Stimulated activated CD8-positive, alpha-beta memory T cell treated with anti-CD3 and anti-CD28 coated beads, Interleukin-7, amount 100 ng/mL, for 4 hours (primary cell): ENCODE results near the gene FRS2.
A peak's percentile ranks its signal among the peaks of the same experiment; 100 is the strongest.
"Not testable (repeated sequence)": the region's sequence is repeated elsewhere in the genome, so short reads cannot be mapped to it uniquely, and the experiment has no call there.

Experiments used
- DNase-seq, 2 donors: peaks; one replicate each; pipeline ENCODE4 v3.0.0-alpha.2; 2020; ENCODE audit warnings: low read depth in 2 of 2

The FRS2 gene

DNA sequence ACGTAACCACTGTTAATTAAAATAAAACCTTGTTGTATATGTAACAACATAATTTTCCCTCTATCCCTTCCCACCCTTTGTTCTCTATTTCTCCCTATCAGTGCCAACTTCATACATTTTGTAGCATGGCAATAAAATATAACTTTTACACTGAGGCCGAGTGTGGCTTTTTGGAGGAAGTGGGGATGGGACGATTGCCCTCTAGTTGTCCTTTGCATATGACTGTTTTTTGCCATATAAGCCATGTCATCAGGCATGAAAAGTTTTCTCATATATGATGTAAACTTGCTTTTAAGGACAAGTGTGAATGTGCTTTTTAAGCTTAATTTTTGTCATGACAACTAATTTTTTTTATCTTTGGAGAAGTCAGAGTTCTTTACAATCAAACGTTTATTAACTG, 108.8 kb downstream of the FRS2 start:
- DNase-seq = no peak

DNA sequence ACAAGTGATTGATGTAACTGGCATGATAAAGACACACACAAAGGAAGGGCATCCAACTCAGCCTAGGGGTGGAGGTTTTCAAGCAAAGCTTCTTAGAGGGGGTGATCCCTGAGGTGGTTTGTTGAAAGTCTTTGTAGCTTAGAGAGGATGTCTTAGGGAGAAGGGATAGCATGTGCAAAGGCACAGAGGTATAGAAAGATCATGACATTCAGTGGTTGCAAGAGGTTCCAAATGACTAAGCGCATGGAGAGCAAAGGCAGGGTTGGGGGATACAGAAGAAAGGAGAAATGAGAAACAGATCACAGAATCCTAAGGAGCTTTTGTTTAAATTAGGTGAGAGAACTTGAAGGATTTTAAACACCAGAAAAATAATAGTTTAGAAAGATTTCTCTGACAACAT, 109.9 kb downstream of the FRS2 start:
- no peak for DNase-seq

DNA sequence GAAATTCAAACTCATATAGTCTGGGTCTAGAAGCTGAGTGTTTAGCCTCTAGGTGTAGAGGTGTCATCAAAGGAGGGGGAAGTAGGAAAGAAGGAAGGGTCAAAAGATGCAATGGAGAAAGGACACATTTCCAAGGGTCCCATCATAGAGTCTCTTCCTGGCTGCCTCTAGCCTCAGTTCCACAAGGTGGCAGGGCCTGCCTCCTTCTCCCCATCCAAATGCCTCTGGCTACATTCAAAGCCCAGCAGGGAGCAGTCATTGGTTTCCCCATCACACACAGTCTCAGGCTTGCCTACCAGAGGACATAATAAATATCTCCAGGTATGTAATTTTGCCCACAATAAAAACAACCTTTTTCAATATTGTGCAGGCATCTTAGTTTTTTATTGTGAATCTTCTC, 113.0 kb downstream of the FRS2 start:
- DNase-seq = no peak

DNA sequence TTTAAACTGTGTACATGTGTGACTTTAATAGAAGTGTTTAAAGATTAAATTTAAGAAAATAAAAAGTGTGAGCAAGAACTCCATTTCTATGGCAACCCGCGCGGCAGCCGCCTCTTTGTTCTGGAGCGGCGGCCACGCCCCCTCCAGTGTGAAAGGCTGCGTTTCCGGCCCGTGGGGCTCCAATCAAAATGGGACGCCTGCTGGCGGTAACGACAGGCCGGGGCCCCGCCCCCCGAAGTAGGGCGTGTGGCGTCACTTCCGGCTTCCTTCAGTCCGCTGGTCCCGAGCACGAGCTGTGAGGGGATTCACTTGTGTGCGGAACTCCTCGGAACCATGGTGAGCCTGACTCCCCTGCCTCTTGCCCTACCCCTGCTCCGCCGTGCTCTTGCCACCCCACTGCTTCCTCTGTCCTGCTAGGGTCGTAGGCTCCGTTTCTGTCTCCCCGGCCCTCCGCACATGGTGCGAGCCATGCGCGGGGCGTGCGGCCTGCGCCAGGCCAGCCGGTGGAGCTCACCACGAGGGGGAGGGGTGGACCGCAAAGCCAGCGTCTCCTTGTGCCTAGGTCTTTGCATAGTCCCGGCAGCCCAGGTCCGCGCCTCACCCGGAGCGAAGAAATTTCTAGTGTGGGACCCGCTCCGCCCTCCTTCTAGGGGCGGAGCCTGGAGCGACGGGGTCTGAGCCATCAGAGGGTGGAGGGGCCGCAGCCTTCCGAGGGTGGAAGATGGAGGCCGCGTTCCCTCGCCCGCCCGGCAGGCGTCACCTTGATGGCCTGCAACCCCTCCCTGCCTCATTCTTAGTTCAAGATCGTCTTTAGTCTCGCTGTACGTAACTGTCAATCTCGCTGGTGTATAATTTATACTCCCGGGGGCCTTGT, 115.2 kb downstream of the FRS2 start, which contains the start of gene CCT2:
Gene CCT2, plus strand, starts transcription at position 271 of the 874 bp plus-strand sequence. Its CDS starts 63 bp downstream, at position 334.
- DNase-seq = peak; percentile 95 to 98

DNA sequence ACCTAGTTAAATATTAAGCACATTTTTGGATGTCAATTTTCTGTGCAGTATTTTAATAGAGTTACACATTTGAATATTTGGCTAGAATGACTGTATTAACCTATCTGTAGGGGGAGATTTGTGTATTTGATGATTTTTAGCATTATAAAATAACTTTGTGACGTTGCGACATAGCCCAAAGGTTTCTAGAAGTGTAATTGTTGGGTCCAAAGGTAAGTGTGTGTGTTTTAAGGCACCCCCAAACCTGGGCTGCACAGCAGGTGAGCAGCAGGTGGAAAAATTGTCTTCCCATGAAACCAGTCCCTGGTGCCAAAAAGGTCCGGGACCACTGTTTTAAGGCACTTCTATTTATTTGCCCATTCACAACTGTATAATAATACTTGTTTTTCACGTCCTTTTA, 118.3 kb downstream of the FRS2 start:
- DNase-seq = no peak

DNA sequence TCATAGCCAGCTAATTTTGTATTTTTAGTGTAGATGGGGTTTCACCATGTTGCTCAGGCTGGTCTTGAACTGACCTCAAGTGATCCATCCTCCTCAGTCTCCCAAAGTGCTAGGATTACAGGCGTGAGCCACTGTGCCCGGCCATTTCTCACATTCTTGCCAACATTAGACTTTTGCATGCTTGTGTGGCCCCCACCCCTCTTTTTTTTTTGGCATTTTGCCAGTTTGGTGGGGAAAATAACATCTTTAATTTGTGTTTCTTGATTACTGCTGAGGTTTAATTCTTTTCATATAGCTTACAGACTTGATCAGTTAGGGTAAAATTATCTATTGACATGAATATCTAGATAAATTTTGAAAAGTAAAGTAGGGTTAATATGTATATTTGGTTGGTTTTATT, 118.9 kb downstream of the FRS2 start:
- no peak for DNase-seq

DNA sequence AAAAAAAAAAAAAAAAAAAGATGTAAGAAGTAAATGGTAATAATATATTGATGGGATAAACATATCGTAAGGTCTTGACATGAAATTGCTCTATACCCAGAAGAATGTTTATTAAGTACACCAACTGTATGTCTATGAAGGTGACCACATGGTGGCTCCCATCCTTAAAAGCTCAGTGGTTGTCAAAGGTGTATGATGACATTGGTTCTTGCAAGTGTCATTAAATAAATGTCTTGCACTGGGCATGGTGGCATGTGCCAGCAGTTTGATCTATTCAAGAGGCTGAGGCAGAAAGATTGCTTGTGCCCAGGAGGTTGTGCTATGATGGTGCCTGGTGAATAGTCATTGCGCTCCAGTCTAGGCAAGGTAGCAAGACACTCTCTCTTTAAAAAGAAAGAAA, 125.5 kb downstream of the FRS2 start:
- no peak for DNase-seq

DNA sequence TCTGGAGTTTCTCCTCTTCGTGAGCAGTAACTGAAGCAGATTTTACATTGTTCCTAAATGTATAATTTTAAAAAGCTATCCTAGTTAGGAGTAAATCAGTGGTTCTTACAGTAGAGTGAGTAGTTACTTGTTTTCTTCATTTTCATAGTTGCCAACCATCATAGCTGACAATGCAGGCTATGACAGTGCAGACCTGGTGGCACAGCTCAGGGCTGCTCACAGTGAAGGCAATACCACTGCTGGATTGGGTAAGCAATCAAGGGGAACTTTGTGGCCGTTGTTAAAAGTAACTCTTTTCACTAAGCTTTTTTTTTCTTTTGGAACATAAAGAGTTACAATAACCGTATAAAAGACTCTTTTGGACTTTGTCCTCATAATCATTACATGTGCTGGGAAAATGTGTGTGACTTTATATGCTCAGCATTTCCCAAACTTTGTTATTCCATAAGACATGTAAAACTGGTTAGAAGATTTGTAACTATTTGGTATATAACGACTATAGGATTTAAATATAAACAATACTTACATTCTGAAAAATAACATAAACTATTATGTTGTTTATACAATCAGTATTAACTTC, 128.1 kb downstream of the FRS2 start:
- DNase-seq = no peak

DNA sequence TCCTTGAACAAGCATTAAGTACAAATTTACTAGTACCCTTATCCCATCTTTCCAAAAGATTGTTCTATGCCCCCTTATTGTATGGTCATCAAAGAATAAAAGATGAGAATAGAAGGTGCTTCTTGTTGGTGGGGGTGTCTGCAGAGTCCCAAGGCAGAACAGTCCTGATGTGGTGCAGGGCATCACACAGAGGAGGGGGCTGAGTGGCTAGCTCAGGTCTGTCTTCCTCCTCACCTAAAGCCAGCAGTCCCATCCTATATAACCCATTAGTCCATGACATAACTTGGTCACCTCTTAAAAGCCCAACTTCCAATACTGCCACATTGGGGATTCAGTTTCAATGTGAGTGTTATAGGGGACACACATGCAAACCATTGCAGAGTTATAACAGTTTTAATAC, 130.6 kb downstream of the FRS2 start:
- DNase-seq = no peak

DNA sequence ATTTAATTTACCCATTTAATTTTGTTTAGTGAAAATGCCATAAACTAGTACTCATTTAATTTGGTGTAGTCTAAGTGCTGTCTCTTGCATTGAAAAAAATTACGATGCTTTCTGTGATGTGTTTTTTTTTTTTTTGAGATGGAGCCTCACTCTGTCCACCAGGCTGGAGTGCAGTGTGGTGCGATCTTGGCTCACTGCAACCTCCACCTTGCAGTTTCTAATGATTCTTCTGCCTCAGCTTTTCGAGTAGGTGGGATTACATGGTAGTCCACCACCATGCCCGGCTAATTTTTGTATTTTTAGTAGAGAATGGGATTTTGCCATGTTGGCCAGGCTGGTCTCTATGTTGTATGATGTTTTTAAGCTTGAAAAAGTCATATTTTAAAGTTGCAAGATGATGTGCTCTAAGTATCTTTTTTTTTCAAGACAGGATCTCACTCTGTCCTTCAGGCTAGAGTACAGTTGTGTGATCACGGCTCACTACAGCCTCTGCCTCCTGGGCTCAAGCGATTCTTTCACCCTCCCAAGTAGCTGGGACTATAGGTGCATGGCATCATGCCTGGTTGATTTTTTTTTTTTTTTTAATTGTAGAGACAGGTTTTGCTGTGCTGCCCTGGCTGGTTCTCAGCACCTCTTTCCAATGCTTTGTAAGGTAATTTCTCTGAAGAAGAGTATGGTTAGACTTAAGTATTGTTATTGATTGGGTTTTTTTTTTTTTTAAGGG, 131.9 kb downstream of the FRS2 start:
- DNase-seq = no peak

DNA sequence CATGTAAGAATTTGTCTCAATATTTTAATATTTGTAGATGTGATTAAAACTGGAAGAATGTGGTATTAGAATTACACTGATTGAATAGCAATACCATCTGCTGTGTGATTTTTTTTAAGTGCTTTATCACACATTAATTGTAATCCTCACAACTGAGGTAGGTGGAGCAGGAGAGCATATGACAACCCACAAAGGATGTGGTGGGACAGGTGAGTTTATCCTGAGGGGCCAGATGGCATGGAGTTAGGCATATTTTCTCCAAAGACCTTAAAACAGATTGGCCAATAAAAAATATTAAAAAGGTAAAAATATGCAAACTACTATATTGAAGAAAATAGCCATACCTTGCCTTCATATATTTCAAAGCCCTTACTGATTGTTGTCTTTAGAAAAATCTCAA, 132.8 kb downstream of the FRS2 start:
- no peak for DNase-seq

DNA sequence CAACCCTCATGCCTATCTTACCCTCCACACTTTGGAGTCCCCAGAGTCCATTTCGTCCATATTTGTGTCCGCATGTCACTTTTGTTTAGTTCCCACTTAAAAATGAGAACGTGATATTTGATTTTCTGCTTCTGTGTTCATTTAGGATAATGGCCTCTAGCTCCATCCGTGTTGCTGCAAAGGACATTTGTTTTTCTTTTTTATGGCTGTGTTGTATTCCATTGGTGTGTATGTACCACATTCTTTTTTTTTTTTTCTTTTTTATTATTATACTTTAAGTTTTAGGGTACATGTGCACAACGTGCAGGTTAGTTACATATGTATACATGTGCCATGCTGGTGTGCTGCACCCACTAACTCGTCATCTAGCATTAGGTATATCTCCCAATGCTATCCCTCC, 133.4 kb downstream of the FRS2 start:
- not testable (repeated sequence) for DNase-seq

DNA sequence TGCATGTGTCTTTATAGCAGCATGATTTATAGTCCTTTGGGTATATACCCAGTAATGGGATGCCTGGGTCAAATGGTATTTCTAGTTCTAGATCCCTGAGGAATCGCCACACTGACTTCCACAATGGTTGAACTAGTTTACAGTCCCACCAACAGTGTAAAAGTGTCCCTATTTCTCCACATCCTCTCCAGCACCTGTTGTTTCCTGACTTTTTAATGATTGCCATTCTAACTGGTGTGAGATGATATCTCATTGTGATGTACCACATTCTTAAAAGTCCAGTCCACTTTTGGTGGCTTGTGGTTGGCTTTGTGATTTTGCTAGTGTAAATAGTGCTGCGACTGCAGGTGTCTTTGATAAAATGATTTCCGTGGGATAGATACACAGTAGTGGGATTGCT, 134.1 kb downstream of the FRS2 start:
- not testable (repeated sequence) for DNase-seq

DNA sequence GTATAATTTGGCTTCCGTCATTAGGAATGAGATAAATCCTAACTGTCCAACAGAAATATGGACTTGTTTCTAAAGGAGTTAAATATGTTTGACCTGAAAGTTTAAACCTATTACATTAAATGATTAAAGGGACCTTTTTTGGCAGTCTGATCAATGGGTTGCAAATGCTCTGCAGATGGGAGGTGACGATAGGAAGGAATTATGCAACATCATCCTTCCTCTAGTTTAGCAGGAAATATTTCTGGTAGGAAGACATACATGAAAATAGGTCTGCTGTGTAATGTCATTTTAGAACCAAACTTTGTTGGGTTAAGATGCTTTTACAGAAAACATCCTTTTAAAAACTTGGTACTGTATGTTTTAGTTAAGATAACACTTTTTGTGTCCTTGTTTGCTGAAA, 137.9 kb downstream of the FRS2 start:
- no peak for DNase-seq

DNA sequence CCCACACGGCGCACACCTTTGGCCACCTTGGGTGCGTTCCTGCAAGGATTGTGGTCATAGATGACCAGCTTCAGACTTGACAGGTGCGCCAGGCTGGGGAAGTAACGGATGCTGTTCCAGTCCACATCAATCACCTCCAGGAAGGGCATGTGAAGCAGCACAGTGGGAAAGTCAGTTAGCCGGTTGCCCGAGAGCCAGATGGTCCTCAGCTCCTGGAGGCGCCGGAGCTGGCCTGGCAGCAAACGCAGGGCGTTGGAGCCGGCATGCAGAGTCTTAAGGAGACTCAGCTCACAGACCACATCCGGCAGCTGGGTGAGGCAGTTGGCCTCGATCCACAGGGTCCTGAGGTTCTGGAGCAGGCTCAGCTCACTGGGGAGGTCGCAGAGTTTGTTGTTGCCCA, 139.9 kb downstream of the FRS2 start:
- no peak for DNase-seq

DNA sequence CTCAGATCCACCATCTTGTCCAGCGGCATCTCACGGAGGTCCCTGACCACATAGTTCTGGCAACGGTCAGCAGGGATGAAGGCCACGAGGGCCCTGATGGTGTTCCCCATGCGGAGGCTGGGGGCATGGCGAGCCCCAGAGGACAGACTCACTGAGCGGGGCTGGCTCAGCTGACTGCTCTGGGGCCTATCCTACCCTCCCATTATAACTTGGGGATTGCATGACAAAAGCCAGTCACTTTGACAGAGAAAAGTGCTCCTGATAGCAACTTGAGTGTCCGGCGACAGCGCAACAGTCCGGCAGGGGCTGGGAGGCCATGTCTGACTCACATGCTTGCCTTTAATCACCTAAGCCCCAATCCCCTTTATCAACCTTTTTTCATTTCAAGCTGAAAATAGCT, 140.5 kb downstream of the FRS2 start, which contains the start of gene LRRC10:
Gene LRRC10, minus strand, starts transcription at position 179 of the 400 bp plus-strand sequence. Its CDS starts 69 bp downstream, at position 110.
- DNase-seq = no peak

DNA sequence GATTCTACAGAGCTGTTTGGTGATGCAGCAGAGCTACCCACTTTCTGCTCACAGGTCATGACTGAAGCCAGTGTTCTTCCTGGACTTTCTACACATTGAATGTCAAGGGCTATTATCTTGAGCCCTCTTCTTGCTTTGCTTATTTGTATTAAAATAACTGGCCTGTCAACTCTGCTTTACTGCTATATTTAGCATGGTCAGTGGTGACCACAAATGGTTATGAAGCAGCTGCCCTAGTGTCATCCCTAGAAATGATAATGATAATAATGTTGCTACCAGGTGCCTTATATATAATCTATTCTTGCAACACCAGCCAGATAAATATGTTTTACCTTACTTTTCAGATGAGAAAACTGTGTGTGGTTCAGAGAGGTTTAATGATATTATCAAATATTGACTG, 143.2 kb downstream of the FRS2 start:
- DNase-seq = no peak

DNA sequence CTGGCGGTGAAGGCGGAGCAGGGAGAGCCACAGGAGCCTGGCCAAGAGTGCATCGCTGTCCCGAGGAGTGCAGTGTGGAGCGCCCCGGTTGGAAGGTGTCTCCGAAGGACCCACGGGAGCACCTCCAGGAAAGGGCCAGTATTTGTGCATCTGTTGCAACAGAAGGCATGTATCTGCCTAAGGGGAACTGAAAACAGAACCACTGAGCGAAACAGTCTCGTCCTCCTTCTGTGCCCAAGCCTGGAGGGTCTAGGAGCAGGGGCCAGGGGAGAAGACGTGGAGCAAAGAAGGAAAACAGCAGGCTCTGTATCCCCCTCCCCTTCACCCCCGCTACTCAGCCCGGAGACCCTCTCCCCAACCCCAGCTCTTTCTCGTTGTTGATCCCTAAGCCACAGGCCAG, 145.8 kb downstream of the FRS2 start:
- DNase-seq = no peak

DNA sequence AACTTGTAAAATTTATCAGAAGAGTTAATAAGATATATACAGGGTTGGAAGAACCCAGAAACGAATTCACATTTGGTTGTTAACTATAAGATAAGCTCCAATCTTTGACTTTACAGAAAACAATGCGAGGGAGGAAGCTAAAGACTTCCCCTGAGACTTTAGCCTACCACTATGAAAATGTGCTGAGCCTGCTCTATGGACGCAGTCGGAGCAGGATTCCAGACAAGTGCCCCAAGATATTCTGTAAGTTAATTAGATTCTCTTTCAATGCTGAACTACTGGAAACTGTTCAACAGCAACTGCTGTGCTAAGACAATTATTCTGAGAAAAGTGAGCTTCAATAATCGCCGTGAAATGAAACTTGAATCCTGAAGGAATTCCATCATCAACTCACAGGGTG, 148.9 kb downstream of the FRS2 start:
- DNase-seq = no peak

DNA sequence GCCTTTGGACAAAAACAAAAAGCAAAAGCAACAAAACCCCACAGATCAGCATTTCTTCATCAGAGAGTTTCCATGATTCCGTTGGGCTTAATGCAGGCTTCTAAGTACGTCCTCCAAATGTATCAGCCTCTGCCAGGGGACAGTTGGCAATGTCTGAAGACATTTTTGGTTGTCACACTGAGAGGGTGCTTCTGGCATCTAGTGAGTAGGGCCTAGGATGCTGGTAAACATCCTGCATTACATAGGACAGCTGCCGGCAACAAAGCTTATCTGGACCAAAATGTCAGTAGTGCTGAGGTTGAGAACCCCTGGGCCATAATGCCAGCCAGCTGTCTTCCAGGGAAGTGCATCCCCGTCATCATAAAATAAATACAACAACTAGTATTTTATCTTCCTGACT, 149.9 kb downstream of the FRS2 start:
- DNase-seq = no peak

DNA sequence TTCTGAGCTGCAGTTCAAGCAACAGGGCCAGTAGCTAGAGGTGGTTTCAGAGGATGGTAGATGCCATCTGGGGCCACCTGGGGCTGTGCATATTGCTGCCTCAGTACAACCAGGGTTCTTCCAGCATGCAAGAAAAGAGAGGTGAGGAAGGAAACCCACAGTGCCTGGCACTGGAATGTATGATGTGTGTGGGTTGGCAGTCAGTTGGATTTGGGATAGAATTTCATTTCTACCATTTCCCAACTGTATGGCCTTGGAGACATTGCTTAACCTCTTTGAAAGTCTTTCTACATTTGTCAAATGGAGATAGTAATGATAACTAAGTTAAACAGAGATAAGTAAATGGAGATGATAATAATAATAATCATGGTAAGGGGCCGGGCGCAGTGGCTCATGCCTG, 150.7 kb downstream of the FRS2 start:
- DNase-seq = no peak

DNA sequence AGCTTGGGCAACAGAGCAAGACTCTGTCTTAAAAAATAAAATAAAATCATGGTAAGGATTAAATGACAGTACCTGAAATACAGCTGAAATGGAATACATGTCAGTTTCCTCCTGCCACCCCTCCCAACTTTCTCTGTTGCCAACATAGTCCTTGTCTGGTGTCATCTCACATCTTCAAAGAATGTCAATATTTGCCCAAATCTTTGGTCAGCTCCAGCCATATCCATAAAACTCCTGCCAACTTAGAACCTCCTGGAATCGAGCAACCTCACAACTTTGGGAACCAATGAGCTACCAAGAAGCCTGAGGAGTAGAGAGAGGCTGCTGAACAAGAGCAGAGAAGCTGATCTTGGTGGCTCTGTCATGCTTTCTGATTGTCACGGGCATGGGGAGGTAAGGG, 151.4 kb downstream of the FRS2 start:
- DNase-seq = no peak

DNA sequence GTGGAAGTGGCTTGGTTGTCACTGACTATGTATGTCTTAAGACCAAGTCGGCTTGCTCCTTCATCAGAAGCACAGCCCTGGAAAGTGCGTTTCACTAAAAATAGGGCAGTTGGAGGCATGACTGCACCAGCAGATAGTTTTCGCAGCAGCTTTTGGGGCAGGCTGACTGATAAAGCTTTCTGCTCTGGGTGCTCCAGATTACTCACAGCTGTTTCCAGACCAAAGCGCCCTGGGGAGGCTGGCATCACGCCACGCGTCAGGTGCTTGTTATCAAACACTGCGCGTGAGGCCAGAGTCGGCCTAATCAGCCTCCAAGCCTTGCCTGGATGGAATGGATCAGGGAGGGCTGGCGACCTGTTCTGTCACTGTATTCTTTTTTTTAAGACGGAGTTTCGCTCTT, 153.8 kb downstream of the FRS2 start:
- no peak for DNase-seq
